GM12873 (cell line): Measurements from ENCODE around the gene CACNB4.

ENCODE experiments used
- CTCF ChIP-seq: IDR thresholded peaks from 2 replicates; pipeline ENCODE4 v1.5.1; 2012; ENCODE audit warnings: low read depth, mild to moderate bottlenecking, moderate library complexity, low read length, control low read depth; ENCODE audit not compliant: insufficient read depth; ENCODE audit errors: missing control alignments

CACNB4 gene

GRCh38 chr2:151927501-151928221 is 171.2 kb downstream of the CACNB4 start:
- TF ChIP-seq CTCF: no peak

- no peak for TF ChIP-seq CTCF
Measured at GRCh38 chr2:151922845-151923666, 175.8 kb downstream of the CACNB4 start.

GRCh38 chr2:151919786-151920185 is 179.1 kb downstream of the CACNB4 start:
- no peak for TF ChIP-seq CTCF

DNA sequence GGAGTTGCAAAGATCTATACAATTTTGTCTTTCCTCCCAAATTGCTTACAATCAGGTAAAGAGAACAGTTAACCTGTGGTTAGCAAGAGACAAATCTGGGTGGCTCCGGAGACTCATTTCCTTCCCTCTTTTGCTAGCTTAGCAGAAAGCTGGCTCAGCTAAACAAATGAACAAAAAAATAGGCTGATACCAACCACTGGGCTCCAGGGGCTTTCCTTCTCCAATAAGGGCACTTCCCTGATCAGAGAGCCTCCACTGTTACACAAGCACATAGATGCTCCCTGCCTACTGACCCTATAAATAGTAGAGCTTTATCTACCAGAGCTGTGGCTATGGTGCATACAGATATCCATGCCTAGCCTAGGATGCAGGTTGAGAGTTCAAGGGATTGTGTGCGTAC is 180.5 kb downstream of the CACNB4 start:
- TF ChIP-seq CTCF: no peak

GRCh38 chr2:151916632-151917031 is 182.2 kb downstream of the CACNB4 start:
- no peak for TF ChIP-seq CTCF

- no peak for TF ChIP-seq CTCF
Measured at GRCh38 chr2:151914989-151915628, 183.7 kb downstream of the CACNB4 start.

DNA sequence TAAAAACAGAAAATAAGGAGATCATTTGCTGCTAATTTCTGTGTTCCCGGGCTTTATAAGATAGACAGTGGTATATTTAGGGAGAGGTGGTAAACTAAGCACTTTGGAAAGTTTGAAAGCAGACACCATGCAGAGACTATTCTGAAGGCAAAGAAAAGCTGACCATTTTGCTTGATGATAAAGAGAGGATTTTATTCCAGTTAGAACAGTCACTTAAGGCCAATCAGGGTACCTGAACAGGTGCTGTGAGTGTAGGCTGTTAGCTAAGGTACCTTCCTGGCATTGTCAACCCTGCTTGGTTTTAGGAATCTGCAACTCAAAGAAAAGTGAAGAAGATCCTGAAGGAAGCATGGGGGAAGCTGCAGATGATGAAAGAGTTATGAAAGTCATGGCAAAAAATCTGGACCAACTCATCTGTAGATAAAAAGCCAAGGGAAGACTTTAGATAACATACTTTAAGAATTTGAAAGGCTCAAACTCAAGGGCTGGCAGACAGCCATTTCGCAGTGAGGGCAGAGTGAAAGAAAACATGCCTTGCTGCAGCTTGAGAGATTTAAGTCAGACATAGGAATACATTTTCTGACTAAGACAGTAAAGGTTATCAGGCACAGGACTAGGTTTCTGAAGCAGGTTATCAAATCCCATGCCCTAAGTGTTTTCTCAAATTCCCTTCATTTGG is 190.5 kb downstream of the CACNB4 start:
- TF ChIP-seq CTCF: no peak
